GM18526 (cell line): ENCODE measurements around the gene PDE11A.

Experiments used
- POLR2A ChIP-seq: IDR thresholded peaks from 3 replicates; pipeline ENCODE4 v1.6.1; 2011; ENCODE audit not compliant: insufficient read length; ENCODE audit errors: extremely low read depth

PDE11A gene

GRCh38 chr2:178088774-178089270 is 16.2 kb upstream of the PDE11A start:
- no peak for TF ChIP-seq POLR2A

- TF ChIP-seq POLR2A: no peak
Observed at GRCh38 chr2:178084273-178084672, 11.7 kb upstream of the PDE11A start.

- no peak for TF ChIP-seq POLR2A
Observed at GRCh38 chr2:178082408-178083045, 9.9 kb upstream of the PDE11A start.

- TF ChIP-seq POLR2A: no peak
Observed at GRCh38 chr2:178076130-178076529, 3.6 kb upstream of the PDE11A start.

GRCh38 chr2:178075006-178075326 is 2.4 kb upstream of the PDE11A start:
- no peak for TF ChIP-seq POLR2A

- TF ChIP-seq POLR2A: no peak
Observed at GRCh38 chr2:178074123-178075005, 1.8 kb upstream of the PDE11A start.

- no peak for TF ChIP-seq POLR2A
Observed at GRCh38 chr2:178072000-178072382, 586 bp downstream of the PDE11A start.

GRCh38 chr2:178070824-178071223 is 1.8 kb downstream of the PDE11A start:
- TF ChIP-seq POLR2A: no peak

GRCh38 chr2:178069551-178069950 is 3.0 kb downstream of the PDE11A start:
- TF ChIP-seq POLR2A: no peak

- TF ChIP-seq POLR2A: no peak
Observed at GRCh38 chr2:178068823-178069454, 3.6 kb downstream of the PDE11A start.

GRCh38 chr2:178066890-178067669 is 5.5 kb downstream of the PDE11A start:
- TF ChIP-seq POLR2A: no peak

- TF ChIP-seq POLR2A: no peak
Observed at GRCh38 chr2:178066324-178066723, 6.3 kb downstream of the PDE11A start.

GRCh38 chr2:178059681-178060080 is 12.9 kb downstream of the PDE11A start:
- TF ChIP-seq POLR2A: no peak

GRCh38 chr2:178059111-178059510 is 13.5 kb downstream of the PDE11A start:
- no peak for TF ChIP-seq POLR2A

- no peak for TF ChIP-seq POLR2A
Observed at GRCh38 chr2:178057179-178057680, 15.3 kb downstream of the PDE11A start.

GRCh38 chr2:178056345-178056744 is 16.2 kb downstream of the PDE11A start:
- TF ChIP-seq POLR2A: no peak

- no peak for TF ChIP-seq POLR2A
Observed at GRCh38 chr2:178047391-178047790, 25.2 kb downstream of the PDE11A start.
